ENCODE measurements around the gene FLVCR1. TPM values are rescaled to one million over a fixed set of nuclear protein-coding genes. Genes with fewer than 3 reads are reported as not detected.

Gene FLVCR1
- total RNA-seq, 6 donors from 2014 or later = 5.2 to 9.4 (median 8.3) TPM

DNA sequence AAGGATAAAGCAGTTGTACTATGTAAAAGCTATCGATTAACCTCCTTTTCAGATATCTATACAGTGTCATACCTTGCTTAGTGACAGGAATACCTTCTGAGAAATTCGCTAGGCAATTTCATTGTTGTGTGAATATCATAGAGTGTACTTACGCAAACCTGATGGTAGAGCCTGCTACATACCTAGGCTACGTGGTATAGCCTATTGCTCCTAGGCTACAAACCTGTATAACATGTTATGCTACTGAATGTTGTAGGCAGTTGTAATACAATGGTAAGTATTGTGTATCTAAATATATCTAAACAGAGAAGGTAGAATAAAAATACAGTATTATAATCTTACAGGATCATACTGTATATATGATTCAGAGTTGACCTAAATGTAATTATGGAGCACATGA is 26.5 kb downstream of the FLVCR1 start:
- Histone ChIP-seq H3K27me3 (no peaks in the 10 kb centered on the region), H3K4me3 (no peak overlapping the region), H3K9me3 (no peaks in the 10 kb centered on the region), H3K36me3 (peaks cover 0 to 71% (median 17%) of the 10 kb centered on the region in 4 donors), H3K4me1 (no peaks in the 10 kb centered on the region), H3K27ac (no peak overlapping the region)
- WGBS, 2 donors = 72 to 93% methylated on average over 4 of the region's 4 CpGs
- no peak for ATAC-seq (ENCODE audit: low FRiP score in 2 of 2)
- no peak for TF ChIP-seq CTCF (IDR thresholded peaks at IDR 0.05)
- TF ChIP-seq POLR2AphosphoS5 (IDR thresholded peaks at IDR 0.05) = no peak
- TF ChIP-seq POLR2A (IDR thresholded peaks at IDR 0.05) = no peak
- DNase-seq = no peak

- H3K27ac ChIP-seq = no peak overlapping the region
- no peaks in the 10 kb centered on the region for H3K4me1 ChIP-seq
- WGBS, 2 donors = 92 to 100% methylated on average over 1 of the region's 1 CpG
- ATAC-seq (ENCODE audit: low FRiP score in 2 of 2) (no peak), DNase-seq (no peak)
- no peaks in the 10 kb centered on the region for H3K27me3 ChIP-seq
- H3K9me3 ChIP-seq = no peaks in the 10 kb centered on the region
- TF ChIP-seq POLR2AphosphoS5 (IDR thresholded peaks at IDR 0.05) = no peak
- TF ChIP-seq EP300 (IDR thresholded peaks at IDR 0.05) = no peak
- no peak for TF ChIP-seq CTCF (IDR thresholded peaks at IDR 0.05)
- no peak for TF ChIP-seq POLR2A (IDR thresholded peaks at IDR 0.05)
- no peak overlapping the region for H3K4me3 ChIP-seq
- H3K36me3 ChIP-seq = peaks cover 5 to 68% (median 21%) of the 10 kb centered on the region in 4 donors
These were observed 34.0 kb downstream of the FLVCR1 start for GRCh38 chr1:212892108-212892507.

- H3K4me1 ChIP-seq = no peaks in the 10 kb centered on the region
- H3K4me3 ChIP-seq = no peak overlapping the region
- H3K36me3 ChIP-seq = peaks cover 7 to 40% (median 11%) of the 10 kb centered on the region in 4 donors
- ATAC-seq (ENCODE audit: low FRiP score in 2 of 2) = no peak
- DNase-seq = no peak
- no peaks in the 10 kb centered on the region for H3K27me3 ChIP-seq
- H3K9me3 ChIP-seq = peaks cover 5 to 27% (median 21%) of the 10 kb centered on the region in 4 donors
- no peak overlapping the region for H3K27ac ChIP-seq
- 90 to 100% methylated on average over 1 of the region's 1 CpG for WGBS, 2 donors
- TF ChIP-seq POLR2A (IDR thresholded peaks at IDR 0.05) (no peak), CTCF (IDR thresholded peaks at IDR 0.05) (no peak), EP300 (IDR thresholded peaks at IDR 0.05) (no peak), POLR2AphosphoS5 (IDR thresholded peaks at IDR 0.05) (no peak)
These were observed 41.8 kb downstream of the FLVCR1 start for GRCh38 chr1:212899845-212900244.

GRCh38 chr1:212901290-212901689 is 43.2 kb downstream of the FLVCR1 start:
- no peaks in the 10 kb centered on the region for H3K4me1 ChIP-seq
- H3K27me3 ChIP-seq = no peaks in the 10 kb centered on the region
- TF ChIP-seq CTCF (IDR thresholded peaks at IDR 0.05) (no peak), EP300 (IDR thresholded peaks at IDR 0.05) (no peak), POLR2A (IDR thresholded peaks at IDR 0.05) (no peak), POLR2AphosphoS5 (IDR thresholded peaks at IDR 0.05) (no peak)
- 94% methylated on average over 2 of the region's 2 CpGs for WGBS, 2 donors
- H3K9me3 ChIP-seq = peaks cover 5 to 27% (median 21%) of the 10 kb centered on the region in 4 donors
- H3K27ac ChIP-seq = no peak overlapping the region
- H3K36me3 ChIP-seq = peaks cover 3 to 26% (median 9%) of the 10 kb centered on the region in 4 donors
- no peak for DNase-seq
- ATAC-seq (ENCODE audit: low FRiP score in 2 of 2) = no peak
- no peak overlapping the region for H3K4me3 ChIP-seq

GRCh38 chr1:212902054-212902453 is 44.0 kb downstream of the FLVCR1 start:
- Histone ChIP-seq H3K36me3 (peaks cover 2 to 21% (median 8%) of the 10 kb centered on the region in 4 donors), H3K4me1 (no peaks in the 10 kb centered on the region), H3K9me3 (peaks cover 5 to 27% (median 21%) of the 10 kb centered on the region in 4 donors), H3K4me3 (no peak overlapping the region), H3K27me3 (no peaks in the 10 kb centered on the region), H3K27ac (no peak overlapping the region)
- 80 to 95% methylated on average over 3 of the region's 3 CpGs for WGBS, 2 donors
- no peak for DNase-seq
- no peak for TF ChIP-seq POLR2AphosphoS5 (IDR thresholded peaks at IDR 0.05)
- TF ChIP-seq CTCF (IDR thresholded peaks at IDR 0.05) = no peak
- no peak for ATAC-seq (ENCODE audit: low FRiP score in 2 of 2)

All from upper lobe of left lung (tissue), 6 donors.